Omental fat pad (tissue), 4 donors: Measurements from ENCODE around the gene NUDT13. TPM values are rescaled to one million over a fixed set of nuclear protein-coding genes. Genes with fewer than 3 reads are reported as not detected.
"Not testable (repeated sequence)": the region's sequence is repeated elsewhere in the genome, so short reads cannot be mapped to it uniquely, and the experiment has no call there.

Experiments
- ATAC-seq: fragments of 150-250 bp; one replicate; pipeline ENCODE4 v1.9.1; 2016; ENCODE audit warnings: mild to moderate bottlenecking, moderate library complexity; ENCODE audit not compliant: low FRiP score
- DNase-seq: peaks from one replicate; pipeline ENCODE4 v3.0.0-alpha.2; 2019; ENCODE audit warnings: low spot score
- total RNA-seq, 4 donors: library from RNA; depleted of rRNA; stranded (reverse); fragments of >200 nt; gene quantifications; one replicate each; pipeline ENCODE4 v1.1.0, GENCODE V29; 2016
- TF ChIP-seq, protein P1 (sequence below), 3 donors: fragments of 450-650 bp; IDR thresholded peaks; one replicate each; pipeline ENCODE4 v1.5.1; 2016 to 2017; ENCODE audit warnings: antibody characterized with exemption in 3 of 3, mild to moderate bottlenecking in 3 of 3, moderate library complexity in 2 of 3

Gene NUDT13
- total RNA-seq, 4 donors from 2014 or later = 1.6 to 2.4 (median 2.2) TPM

DNA sequence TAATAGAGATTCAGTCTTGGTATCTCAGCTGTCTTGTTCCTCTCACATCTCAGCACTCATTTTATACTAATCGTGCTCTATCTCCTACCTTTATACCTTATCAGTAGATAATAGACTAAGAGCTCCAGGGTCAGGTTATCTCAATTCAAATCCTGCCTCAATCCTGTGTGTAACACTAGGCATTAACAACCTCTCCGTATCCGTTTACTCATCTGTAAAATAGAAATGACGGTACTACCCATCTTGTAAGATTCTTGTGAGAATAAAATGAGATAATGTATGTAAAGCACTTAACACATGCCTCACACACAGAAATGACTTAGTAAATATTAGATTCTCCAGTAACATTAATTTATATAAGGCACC lies 13.0 kb upstream of the NUDT13 start:
- TF ChIP-seq, protein P1, sequence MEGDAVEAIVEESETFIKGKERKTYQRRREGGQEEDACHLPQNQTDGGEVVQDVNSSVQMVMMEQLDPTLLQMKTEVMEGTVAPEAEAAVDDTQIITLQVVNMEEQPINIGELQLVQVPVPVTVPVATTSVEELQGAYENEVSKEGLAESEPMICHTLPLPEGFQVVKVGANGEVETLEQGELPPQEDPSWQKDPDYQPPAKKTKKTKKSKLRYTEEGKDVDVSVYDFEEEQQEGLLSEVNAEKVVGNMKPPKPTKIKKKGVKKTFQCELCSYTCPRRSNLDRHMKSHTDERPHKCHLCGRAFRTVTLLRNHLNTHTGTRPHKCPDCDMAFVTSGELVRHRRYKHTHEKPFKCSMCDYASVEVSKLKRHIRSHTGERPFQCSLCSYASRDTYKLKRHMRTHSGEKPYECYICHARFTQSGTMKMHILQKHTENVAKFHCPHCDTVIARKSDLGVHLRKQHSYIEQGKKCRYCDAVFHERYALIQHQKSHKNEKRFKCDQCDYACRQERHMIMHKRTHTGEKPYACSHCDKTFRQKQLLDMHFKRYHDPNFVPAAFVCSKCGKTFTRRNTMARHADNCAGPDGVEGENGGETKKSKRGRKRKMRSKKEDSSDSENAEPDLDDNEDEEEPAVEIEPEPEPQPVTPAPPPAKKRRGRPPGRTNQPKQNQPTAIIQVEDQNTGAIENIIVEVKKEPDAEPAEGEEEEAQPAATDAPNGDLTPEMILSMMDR (IDR thresholded peaks at IDR 0.05) = no peak
- no peak for ATAC-seq
- no peak for DNase-seq

DNA sequence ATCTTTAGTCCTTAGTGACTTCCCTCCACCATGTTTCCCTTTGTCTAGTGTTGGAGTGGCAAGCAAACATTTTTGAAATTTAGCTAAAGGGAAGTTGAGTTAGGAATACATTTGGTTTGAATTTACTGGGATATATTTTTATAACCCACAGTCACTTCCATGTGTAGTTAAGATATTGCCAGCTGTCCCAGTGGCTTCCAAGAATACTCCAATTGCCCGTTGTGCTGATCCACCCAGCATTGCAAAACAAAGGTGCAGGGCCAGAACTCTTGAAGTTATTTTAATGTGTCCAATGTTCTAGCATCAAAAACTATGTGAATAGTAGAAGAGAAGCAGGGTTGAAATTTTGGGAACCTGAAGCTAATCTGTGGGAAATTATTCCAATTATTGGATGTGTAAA lies 11.1 kb upstream of the NUDT13 start:
- DNase-seq (no peak), ATAC-seq (no peak)
- TF ChIP-seq, protein P1 (IDR thresholded peaks at IDR 0.05) = no peak

DNA sequence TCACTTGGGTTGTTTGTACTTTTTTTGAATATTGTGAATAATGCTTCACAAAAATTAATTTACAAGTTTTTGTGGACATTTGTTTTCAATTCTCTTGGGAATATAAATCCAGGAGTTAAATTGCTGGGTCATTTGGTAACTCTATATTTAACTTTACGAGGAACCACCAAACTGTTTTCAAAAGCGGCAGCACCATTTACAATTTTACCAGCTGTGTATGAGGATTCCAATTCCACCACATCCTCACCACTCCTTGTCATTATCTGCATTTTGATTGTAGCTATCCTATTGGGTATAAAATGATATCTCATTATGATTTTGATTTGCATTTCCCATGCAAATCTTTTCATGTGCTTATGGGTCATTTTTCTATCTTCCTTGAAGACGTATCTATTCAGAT lies 4.0 kb upstream of the NUDT13 start:
- ATAC-seq = no peak
- TF ChIP-seq, protein P1 (IDR thresholded peaks at IDR 0.05) = no peak
- DNase-seq = no peak

DNA sequence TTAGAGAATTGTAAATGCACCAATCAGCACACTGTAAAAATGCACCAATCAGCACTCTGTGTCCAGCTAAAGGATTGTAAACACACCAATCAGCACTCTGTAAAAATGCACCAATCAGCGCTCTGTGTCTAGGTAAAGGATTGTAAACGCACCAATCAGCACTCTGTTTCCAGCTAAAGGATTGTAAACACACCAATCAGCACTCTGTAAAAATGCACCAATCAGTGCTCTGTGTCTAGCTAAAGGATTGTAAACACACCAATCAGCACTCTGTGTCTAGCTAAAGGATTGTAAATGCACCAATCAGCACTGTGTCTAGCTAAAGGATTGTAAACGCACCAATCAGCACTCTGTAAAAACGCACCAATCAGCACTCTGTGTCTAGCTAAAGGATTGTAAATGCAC lies 1.0 kb upstream of the NUDT13 start:
- not testable (repeated sequence) for DNase-seq, ATAC-seq

DNA sequence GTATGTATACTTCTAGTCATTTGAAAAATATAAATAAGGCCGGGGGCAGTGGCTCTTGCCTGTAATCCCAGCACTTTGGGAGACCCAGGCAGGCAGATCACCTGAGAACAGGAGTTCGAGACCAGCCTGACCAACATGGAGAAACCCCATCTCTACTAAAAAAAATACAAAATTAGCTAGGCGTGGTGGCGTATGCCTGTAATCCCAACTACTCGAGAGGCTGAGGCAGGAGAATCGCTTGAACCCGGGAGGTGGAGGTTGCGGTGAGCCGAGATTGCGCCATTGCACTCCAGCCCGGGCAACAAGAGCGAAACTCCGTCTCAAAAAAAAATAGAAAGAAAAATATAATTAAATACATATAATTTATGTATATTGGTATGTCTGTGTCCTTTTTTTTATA lies 1.8 kb downstream of the NUDT13 start:
- not testable (repeated sequence) for DNase-seq, ATAC-seq

DNA sequence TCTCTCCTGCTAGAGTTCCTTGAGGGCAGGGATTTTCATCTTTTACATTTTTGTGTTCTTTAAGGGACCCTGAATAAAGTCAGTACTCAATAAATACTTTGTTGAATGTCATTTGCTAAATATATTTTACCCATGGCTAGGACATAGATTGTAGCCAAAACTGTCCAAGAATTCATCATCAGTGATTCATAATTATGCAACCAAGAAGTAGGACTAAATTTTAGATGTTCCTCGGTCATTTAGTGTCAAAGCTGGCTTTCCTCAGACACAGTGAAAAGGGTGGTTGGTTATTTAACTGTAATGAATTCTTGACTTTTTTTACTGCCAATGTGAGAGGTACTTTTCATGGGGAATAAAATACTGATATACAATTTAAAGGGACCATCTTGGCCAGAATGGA lies 3.3 kb downstream of the NUDT13 start:
- no peak for ATAC-seq
- TF ChIP-seq, protein P1 (IDR thresholded peaks at IDR 0.05) = no peak
- no peak for DNase-seq

DNA sequence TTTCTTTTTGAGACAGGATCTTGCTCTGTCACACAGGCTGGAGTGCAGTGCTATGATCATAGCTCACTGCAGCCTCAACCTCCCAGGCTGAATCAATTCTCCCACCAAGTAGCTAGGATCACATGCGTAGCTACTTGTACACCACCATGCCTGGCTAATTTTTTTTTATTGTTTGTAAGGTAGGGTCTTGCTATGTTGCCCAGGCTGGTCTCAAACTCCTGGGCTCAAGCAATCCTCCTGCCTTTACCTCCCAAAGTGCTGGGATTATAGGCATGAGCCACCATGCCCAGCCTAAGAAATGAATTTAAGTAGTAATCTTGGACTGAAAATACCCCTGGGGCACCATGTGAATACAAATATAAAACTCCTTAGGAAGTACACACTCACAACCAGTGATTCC lies 5.8 kb downstream of the NUDT13 start:
- DNase-seq (no peak), ATAC-seq (no peak)
- TF ChIP-seq, protein P1 (IDR thresholded peaks at IDR 0.05) = no peak

DNA sequence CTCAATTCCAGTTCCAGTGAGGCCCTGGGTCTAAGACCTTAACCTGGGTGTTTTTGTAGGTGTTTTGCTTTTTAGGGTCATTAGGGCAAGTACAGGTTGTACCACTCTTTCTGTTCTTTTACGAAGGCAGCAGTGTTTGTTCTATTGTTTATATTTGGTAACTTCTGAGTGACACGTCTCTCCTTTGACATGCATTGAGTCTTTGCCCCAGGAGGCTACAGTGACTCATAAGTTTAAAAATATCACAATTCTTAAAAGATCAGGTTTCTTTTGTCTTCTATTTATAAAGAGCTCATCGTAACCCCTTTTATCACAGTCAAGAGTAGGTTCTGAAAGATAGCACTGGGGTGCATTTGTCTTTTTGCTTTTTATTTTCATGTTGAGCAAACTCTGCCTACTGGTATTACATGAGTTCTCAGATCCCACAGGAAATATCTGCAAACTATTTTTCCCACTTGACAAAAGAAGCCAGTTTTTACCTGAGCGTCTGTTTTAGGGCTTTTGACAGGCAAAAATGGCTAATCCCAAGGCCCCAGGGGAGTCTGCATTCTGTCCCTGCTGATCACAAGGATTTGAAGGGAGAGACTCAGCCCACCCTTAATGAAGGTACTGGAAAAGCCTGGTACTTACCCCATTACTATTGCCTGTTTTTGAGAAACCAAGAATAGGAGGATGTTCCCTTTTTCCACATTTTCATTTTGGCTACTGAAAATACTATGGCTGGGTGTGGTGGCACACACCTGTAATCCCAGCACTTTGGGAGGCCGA lies 7.9 kb downstream of the NUDT13 start:
- ATAC-seq (no peak), DNase-seq (no peak)
- TF ChIP-seq, protein P1 (IDR thresholded peaks at IDR 0.05) = no peak
